HL-60 (cell line): Measurements from ENCODE around the gene CHD2.

Source experiments
- CTCF ChIP-seq: IDR thresholded peaks from one replicate; pipeline ENCODE4 v1.5.1; 2011; ENCODE audit warnings: low read length, control low read depth, inconsistent platforms; ENCODE audit not compliant: insufficient read depth
- POLR2AphosphoS5 ChIP-seq: IDR thresholded peaks from 2 replicates; pipeline ENCODE4 v1.6.1; 2012; ENCODE audit warnings: low read depth
- REST ChIP-seq: IDR thresholded peaks from 2 replicates; pipeline ENCODE4 v1.6.1; 2012; ENCODE audit warnings: low read depth; ENCODE audit not compliant: insufficient replicate concordance
- SPI1 ChIP-seq: IDR thresholded peaks from 2 replicates; pipeline ENCODE4 v1.6.1; 2012; ENCODE audit warnings: low read depth, mild to moderate bottlenecking, borderline replicate concordance

GRCh38 chr15:92914768-92915221 lies 14.7 kb downstream of the CHD2 start:
- TF ChIP-seq CTCF, result no peak
- TF ChIP-seq POLR2AphosphoS5, result no peak
- TF ChIP-seq SPI1, result no peak
- no peak for TF ChIP-seq REST
